ENCODE results near the gene CLCN5.

CLCN5 gene

GRCh38 chrX:49922291-49923241 lies at the start of gene CLCN5:
TSS of gene CLCN5 (plus strand) at chrX:49922596. CDS start at chrX:49925299, 2,703 bp downstream.
- DNase-seq = peak; percentile 80 to 81

GRCh38 chrX:49876750-49877149 lies 45.6 kb upstream of the CLCN5 start:
- peak; percentile 8 to 9 for DNase-seq

- DNase-seq = no peak
Measured at GRCh38 chrX:49877397-49878101, 44.8 kb upstream of the CLCN5 start.

GRCh38 chrX:49878128-49878833 lies 44.1 kb upstream of the CLCN5 start:
- no peak for DNase-seq

GRCh38 chrX:49878834-49879655 lies 43.4 kb upstream of the CLCN5 start, which contains the start of gene USP27X:
TSS of gene USP27X (plus strand) at chrX:49879484. CDS start at chrX:49880308, 824 bp downstream.
- peak; percentile 59 to 63 for DNase-seq

- peak in 1 of 2 experiments; percentile 1 for DNase-seq
Measured at GRCh38 chrX:49879656-49880277, 42.6 kb upstream of the CLCN5 start.

GRCh38 chrX:49880668-49881067 lies 41.7 kb upstream of the CLCN5 start:
- no peak for DNase-seq

- DNase-seq = peak; percentile 58 to 60
Measured at GRCh38 chrX:49884290-49884862, 38.0 kb upstream of the CLCN5 start.

- peak; percentile 1 to 4 for DNase-seq
Measured at GRCh38 chrX:49892542-49892941, 29.9 kb upstream of the CLCN5 start.

- no peak for DNase-seq
Measured at GRCh38 chrX:49896951-49897350, 25.4 kb upstream of the CLCN5 start.

GRCh38 chrX:49901048-49901447 lies 21.3 kb upstream of the CLCN5 start:
- no peak for DNase-seq

- peak in 1 of 2 experiments; percentile 1 for DNase-seq
Measured at GRCh38 chrX:49910344-49910743, 12.1 kb upstream of the CLCN5 start.

- DNase-seq = no peak
Measured at GRCh38 chrX:49912086-49912485, 10.3 kb upstream of the CLCN5 start.

GRCh38 chrX:49912861-49913260 lies 9.5 kb upstream of the CLCN5 start:
- no peak for DNase-seq

GRCh38 chrX:49915361-49916222 lies 6.8 kb upstream of the CLCN5 start:
- peak; percentile 46 to 77 for DNase-seq

- peak; percentile 2 to 15 for DNase-seq
Measured at GRCh38 chrX:49919617-49920016, 2.8 kb upstream of the CLCN5 start.

- DNase-seq = no peak
Measured at GRCh38 chrX:49921109-49921508, 1.3 kb upstream of the CLCN5 start.

- DNase-seq = no peak
Measured at GRCh38 chrX:49925176-49925575, 2.8 kb downstream of the CLCN5 start.

GRCh38 chrX:49930039-49930438 lies 7.6 kb downstream of the CLCN5 start:
- no peak for DNase-seq

GRCh38 chrX:49932791-49933190 lies 10.4 kb downstream of the CLCN5 start:
- no peak for DNase-seq

All from Kasumi-1 (cell line).